GM10266 (cell line): Measurements from ENCODE around the gene MYO1D.
"Not testable (repeated sequence)": the region's sequence is repeated elsewhere in the genome, so short reads cannot be mapped to it uniquely, and the experiment has no call there.

Experiments used
- DNase-seq: peaks from one replicate; pipeline ENCODE4 v3.0.0; 2012; ENCODE audit errors: extremely low spot score
- CTCF ChIP-seq: IDR thresholded peaks from 2 replicates; pipeline ENCODE4 v1.5.1; 2012; ENCODE audit warnings: mild to moderate bottlenecking, low read depth; ENCODE audit not compliant: control insufficient read depth, insufficient read depth; ENCODE audit errors: missing control alignments

The MYO1D gene

DNA sequence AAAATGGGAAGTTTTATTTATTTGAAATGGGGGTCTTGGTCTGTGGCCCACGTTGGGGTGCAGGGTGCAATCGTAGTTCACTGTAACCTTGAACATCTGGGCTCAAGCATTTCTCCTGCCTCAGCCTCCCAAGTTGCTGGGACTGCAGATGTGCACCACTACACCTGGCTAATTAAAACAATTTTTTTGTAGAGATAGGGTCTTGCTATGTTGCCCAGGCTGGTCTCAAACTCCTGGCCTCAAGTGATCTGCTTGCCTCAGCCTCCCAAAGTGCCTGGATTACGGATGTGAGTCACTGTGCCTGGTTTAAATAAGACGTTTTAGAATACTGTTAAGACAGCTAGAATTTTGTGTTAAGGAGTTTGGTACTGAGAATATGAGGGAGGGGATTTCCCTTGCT lies 416.9 kb downstream of the MYO1D start:
- TF ChIP-seq CTCF: no peak
- no peak for DNase-seq

DNA sequence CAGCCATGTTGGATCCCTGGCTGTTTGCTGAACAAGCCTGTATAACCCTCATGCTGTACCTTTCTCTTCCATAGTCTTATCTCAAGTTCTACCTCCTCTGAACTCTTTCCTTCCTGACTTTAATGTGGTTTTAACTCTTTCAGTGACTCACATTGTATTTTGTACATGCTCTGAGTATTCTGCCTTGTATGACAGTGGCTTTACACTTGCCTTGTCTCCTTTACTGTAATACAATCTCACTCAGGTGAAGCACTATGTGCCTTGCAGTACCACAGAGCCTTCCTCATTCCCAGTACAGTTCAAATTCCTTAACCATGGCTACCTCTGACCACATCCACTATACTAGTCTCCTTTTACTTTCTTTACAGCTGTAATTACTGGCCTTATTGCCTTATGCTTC lies 418.6 kb downstream of the MYO1D start:
- no peak for TF ChIP-seq CTCF

DNA sequence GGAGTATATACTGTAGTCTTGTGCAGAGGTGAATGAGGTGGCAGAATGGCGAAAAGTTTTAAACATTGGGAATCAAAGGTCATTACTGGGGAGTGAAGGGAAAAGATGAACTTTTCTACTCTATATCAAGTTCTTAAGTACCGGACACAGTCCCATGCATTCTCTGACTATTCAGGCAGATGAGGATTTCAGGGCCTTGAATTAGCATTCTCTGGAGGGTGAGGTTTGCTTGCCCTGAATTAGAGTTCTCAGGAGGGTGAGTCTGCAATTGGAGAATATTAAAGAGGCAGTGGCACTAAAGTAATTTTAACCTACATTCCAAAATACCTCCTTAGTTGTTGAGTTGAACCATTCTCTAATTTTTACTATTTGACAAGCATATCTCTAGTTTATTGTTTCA lies 423.6 kb downstream of the MYO1D start:
- no peak for DNase-seq
- TF ChIP-seq CTCF: no peak

More for the DNA sequence above, 418.6 kb downstream of the MYO1D start:
- DNase-seq: no peak

DNA sequence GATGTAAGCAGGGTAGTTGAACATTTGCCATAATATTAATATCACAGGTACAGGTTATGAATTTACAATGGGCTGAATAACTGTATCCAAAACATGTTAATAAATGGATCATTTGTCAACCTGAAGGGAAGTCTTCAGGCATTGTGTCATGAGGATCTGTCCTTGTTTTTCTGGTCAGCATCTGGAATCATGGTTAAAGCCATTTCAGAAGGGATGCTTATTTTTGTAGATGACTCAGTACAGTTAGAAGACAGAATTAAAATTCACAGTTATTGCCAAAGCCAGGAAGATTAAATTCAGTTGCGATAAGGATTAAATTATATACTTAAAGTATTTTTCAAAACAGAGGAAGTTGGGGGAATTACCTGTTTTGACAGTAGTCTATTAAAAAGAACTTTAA lies 424.6 kb downstream of the MYO1D start:
- DNase-seq: no peak
- TF ChIP-seq CTCF: no peak

DNA sequence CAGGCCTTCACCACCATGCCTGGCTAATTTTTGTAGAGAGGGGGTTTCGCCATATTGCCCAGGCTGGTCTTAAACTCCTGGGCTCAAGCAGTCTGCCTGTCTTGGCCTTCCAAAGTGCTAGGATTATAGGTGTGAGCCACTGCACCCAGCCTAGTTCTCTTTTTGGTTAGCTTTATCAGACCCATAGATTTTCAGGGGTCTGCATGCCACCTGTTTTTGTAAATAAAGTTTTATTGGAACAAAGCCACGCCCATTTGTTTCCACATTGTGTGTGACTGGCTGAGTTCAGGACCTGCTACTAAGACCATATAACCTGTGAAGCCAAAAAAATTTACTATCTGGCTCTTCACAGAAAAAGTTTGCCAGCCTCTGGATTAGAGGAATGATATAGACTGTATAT lies 425.0 kb downstream of the MYO1D start:
- no peak for TF ChIP-seq CTCF
- no peak for DNase-seq

GRCh38 chr17:32450379-32450778 lies 426.5 kb downstream of the MYO1D start:
- DNase-seq: not testable (repeated sequence)

DNA sequence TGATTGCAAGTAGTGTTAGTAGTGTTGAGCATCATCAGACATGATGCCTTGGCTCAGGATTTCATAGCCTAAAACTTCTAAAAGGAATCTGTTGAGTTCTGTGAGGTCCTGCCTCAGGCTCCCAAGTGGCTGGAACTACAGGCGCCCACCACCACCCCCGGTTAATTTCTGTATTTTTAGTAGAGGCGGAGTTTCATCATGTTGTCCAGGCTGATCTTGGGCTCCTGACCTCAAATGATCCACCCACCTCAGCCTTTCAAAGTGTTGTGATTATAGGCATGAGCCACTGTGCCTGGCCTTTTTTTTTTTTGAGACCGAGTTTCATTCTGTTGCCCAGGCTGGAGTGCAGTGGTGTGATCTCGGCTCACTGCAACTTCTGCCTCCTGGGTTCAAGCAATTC lies 427.0 kb downstream of the MYO1D start:
- TF ChIP-seq CTCF: no peak

GRCh38 chr17:32446949-32447348 lies 430.0 kb downstream of the MYO1D start:
- DNase-seq: no peak
- TF ChIP-seq CTCF: no peak

More for the DNA sequence above, 427.0 kb downstream of the MYO1D start:
- DNase-seq: no peak
